Activated CD8-positive, alpha-beta T cell treated with anti-CD3 and anti-CD28 coated beads for 36 hours (primary cell): ENCODE data around the gene RRP7A. TPM values are rescaled to one million over a fixed set of nuclear protein-coding genes. Genes with fewer than 3 reads are reported as not detected.
"Not testable (repeated sequence)": the region's sequence is repeated elsewhere in the genome, so short reads cannot be mapped to it uniquely, and the experiment has no call there.

Source experiments
- ATAC-seq: fragments of 200-7000 bp; cut with Tn5 transposase; one replicate; pipeline ENCODE4 v1.10.0; 2021; ENCODE audit warnings: mild to moderate bottlenecking, moderate library complexity
- CTCF ChIA-PET: fragments of 350-600 bp; sonication (Branson Sonifier 250); formaldehyde crosslinking; loops from one replicate; lab custom pipeline; 2021; ENCODE audit warnings: antibody characterized with exemption; lab: Charles Lee
- POLR2A ChIA-PET: fragments of 350-600 bp; sonication (Branson Sonifier 250); formaldehyde crosslinking; loops from one replicate; lab custom pipeline; 2021; ENCODE audit warnings: antibody characterized with exemption; lab: Charles Lee
- DNase-seq: peaks from one replicate; pipeline ENCODE4 v3.0.0-alpha.2; 2020
- H3K27ac Mint-ChIP-seq: one replicate; pipeline ENCODE4 v1.8.0; 2021; ENCODE audit warnings: mild to moderate bottlenecking, mixed read lengths
- H3K27me3 Mint-ChIP-seq: one replicate; pipeline ENCODE4 v1.8.0; 2021; ENCODE audit warnings: mixed read lengths
- H3K36me3 Mint-ChIP-seq: one replicate; pipeline ENCODE4 v1.8.0; 2021; ENCODE audit warnings: low read depth, mixed read lengths
- H3K4me1 Mint-ChIP-seq: one replicate; pipeline ENCODE4 v1.8.0; 2021; ENCODE audit warnings: low read depth, mixed read lengths
- H3K4me3 Mint-ChIP-seq: one replicate; pipeline ENCODE4 v1.8.0; 2021; ENCODE audit warnings: mild to moderate bottlenecking, moderate library complexity, mixed read lengths
- H3K9me3 Mint-ChIP-seq: one replicate; pipeline ENCODE4 v1.8.0; 2021; ENCODE audit warnings: mixed read lengths
- CTCF ChIP-seq: fragments of 200-600 bp; IDR thresholded peaks from one replicate; pipeline ENCODE4 v1.8.0; 2022; ENCODE audit warnings: antibody characterized with exemption, mild to moderate bottlenecking
- intact Hi-C: fragments of 100-400 bp; cut with micrococcal nuclease; formaldehyde crosslinking; loops from one replicate; pipeline ENCODE4 v1.10.0; 2022
- total RNA-seq, 2 experiments: library from RNA; stranded (reverse); gene quantifications; one replicate each; pipeline ENCODE4 v1.2.3, GENCODE V29; 2021

The RRP7A gene, protein sequence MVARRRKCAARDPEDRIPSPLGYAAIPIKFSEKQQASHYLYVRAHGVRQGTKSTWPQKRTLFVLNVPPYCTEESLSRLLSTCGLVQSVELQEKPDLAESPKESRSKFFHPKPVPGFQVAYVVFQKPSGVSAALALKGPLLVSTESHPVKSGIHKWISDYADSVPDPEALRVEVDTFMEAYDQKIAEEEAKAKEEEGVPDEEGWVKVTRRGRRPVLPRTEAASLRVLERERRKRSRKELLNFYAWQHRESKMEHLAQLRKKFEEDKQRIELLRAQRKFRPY
- 100 to 1,000 TPM; 120 to 126 TPM for total RNA-seq

- ChIA-PET CTCF (no interaction called here), POLR2A (no interaction called here)
- peak; percentile 87 for DNase-seq
- Mint-ChIP-seq H3K27ac (peak within 1 kb of the TSS; percentile 97), H3K36me3 (peaks cover 21% of the 10 kb centered on the region), H3K4me1 (peaks cover 13% of the 10 kb centered on the region), H3K27me3 (no peaks in the 10 kb centered on the region), H3K9me3 (no peaks in the 10 kb centered on the region), H3K4me3 (peak within 1 kb of the TSS; percentile 95)
- peak; percentile 92 for ATAC-seq
- intact Hi-C loops = no loop called here
- TF ChIP-seq CTCF = no peak
These were observed at the start of gene RRP7A for GRCh38 chr22:42519525-42520401. Gene RRP7A, minus strand, starts transcription at chr22:42519796. Its CDS starts 10 bp downstream, at chr22:42519786.

- H3K9me3 Mint-ChIP-seq, H3K4me3 Mint-ChIP-seq, H3K4me1 Mint-ChIP-seq, ATAC-seq, DNase-seq, H3K27ac Mint-ChIP-seq, H3K27me3 Mint-ChIP-seq, intact Hi-C loops: not testable (repeated sequence)
- H3K36me3 Mint-ChIP-seq = peaks cover 16% of the 10 kb centered on the region
- ChIA-PET POLR2A (interaction anchor here (1.0 to 1.9 kb wide), 2 partner anchors 9 to 47 kb away, joined by 4 to 9 read pairs; partner anchors contain the start of gene POLDIP3), CTCF (interaction anchor here (1.7 kb wide), 1 partner anchor 35 kb away, joined by 4 read pairs; no protein-coding TSS in a partner anchor)
These were observed 48.4 kb upstream of the RRP7A start for GRCh38 chr22:42567950-42568349.

DNA sequence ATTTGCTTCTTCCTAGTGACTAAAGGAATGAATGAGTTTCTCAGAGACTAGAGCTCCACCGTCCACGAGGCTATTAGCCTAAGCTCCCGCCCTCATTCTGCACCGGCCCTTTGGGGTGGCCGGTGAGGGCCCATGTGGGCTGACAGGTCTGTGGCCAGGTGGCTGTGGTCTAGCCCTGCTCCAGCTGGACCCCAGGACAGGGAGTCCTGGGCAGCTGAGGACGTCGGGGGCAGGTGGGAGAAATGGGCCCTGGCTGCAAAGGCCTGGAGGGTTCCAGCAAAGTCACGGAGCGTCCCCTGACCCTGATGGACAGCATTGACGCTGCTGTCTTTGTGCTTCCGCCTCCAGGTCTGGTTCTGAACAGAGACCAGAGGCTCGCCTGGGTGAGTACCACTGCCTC lies 46.4 kb upstream of the RRP7A start:
- no peak overlapping the region for H3K27ac Mint-ChIP-seq
- intact Hi-C loops = no loop called here

DNA sequence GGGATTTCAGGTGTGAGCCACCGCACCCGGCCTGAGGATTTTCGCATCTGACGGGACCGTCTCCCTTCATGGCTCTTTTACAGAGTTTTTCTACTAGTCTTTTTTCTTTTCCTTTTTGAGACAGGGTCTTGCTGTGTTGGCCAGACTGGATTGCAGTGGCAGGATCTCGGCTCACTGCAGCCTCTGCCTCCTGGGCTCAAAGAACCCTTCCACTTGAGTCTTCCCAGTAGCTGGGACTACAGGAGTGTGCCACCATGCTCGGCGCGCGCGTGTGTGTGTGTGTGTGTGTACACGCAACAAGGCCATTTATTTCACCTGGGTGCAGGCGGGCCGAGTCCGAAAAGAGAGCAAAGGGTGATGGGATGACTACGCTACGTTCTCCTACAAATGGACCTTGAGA lies 45.1 kb upstream of the RRP7A start:
- Mint-ChIP-seq H3K4me3 (no peak overlapping the region), H3K27me3 (no peaks in the 10 kb centered on the region), H3K27ac (no peak overlapping the region), H3K9me3 (no peaks in the 10 kb centered on the region), H3K4me1 (peaks cover 11% of the 10 kb centered on the region), H3K36me3 (peaks cover 5% of the 10 kb centered on the region)
- POLR2A ChIA-PET = interaction anchor here (0.7 to 1.0 kb wide), 2 partner anchors 20 kb away, joined by 3 read pairs; no protein-coding TSS in a partner anchor
- ATAC-seq (no peak), DNase-seq (no peak)
- TF ChIP-seq CTCF = no peak
- intact Hi-C loops = no loop called here
- CTCF ChIA-PET = no interaction called here

More for the DNA sequence above, 46.4 kb upstream of the RRP7A start:
- no peaks in the 10 kb centered on the region for H3K27me3 Mint-ChIP-seq
- ChIA-PET POLR2A (interaction anchor here (0.7 to 1.0 kb wide), 2 partner anchors 19 to 536 kb away, joined by 3 read pairs; no protein-coding TSS in a partner anchor), CTCF (no interaction called here)
- no peak for DNase-seq
- peaks cover 9% of the 10 kb centered on the region for H3K36me3 Mint-ChIP-seq
- peaks cover 9% of the 10 kb centered on the region for H3K4me1 Mint-ChIP-seq
- no peak for ATAC-seq
- H3K4me3 Mint-ChIP-seq = no peak overlapping the region
- H3K9me3 Mint-ChIP-seq = no peaks in the 10 kb centered on the region
- TF ChIP-seq CTCF = no peak

- H3K9me3 Mint-ChIP-seq, DNase-seq, H3K27ac Mint-ChIP-seq, CTCF ChIA-PET, intact Hi-C loops, H3K4me3 Mint-ChIP-seq, ATAC-seq, H3K36me3 Mint-ChIP-seq, H3K27me3 Mint-ChIP-seq: not testable (repeated sequence)
- peaks cover 11% of the 10 kb centered on the region for H3K4me1 Mint-ChIP-seq
- POLR2A ChIA-PET = interaction anchor here (0.6 kb wide), 1 partner anchor 371 kb away, joined by 6 read pairs; no protein-coding TSS in a partner anchor
These were observed 44.3 kb upstream of the RRP7A start for GRCh38 chr22:42563943-42564342.
